ENCODE measurements around the gene SMIM35. TPM values are rescaled to one million over a fixed set of nuclear protein-coding genes. Genes with fewer than 3 reads are reported as not detected.

The SMIM35 gene
- total RNA-seq, 1 donor: not detected

GRCh38 chr11:118112711-118113430, 26.1 kb upstream of the SMIM35 start:
- Histone ChIP-seq H3K9me3 (ENCODE audit: low read depth, low read length) (no peaks in the 10 kb centered on the region), H4K20me1 (ENCODE audit: insufficient read depth, low read length) (no peaks in the 10 kb centered on the region), H3K36me3 (ENCODE audit: insufficient read depth, low read length) (no peaks in the 10 kb centered on the region), H3K79me2 (ENCODE audit: insufficient read depth, low read length) (no peaks in the 10 kb centered on the region), H3K27ac (ENCODE audit: low read depth, low read length) (no peak overlapping the region), H3K4me2 (ENCODE audit: insufficient read depth, low read length) (no peak overlapping the region), H3K27me3 (ENCODE audit: insufficient read depth, low read length) (peaks cover 2% of the 10 kb centered on the region), H3K4me3 (ENCODE audit: insufficient read depth, low read length) (no peak overlapping the region), H2AFZ (ENCODE audit: low read length) (no peak overlapping the region), H3K4me1 (ENCODE audit: insufficient read depth, low read length) (no peaks in the 10 kb centered on the region)
- TF ChIP-seq CTCF (IDR thresholded peaks at IDR 0.05; ENCODE audit: extremely low read depth, low read depth, low read length): no peak
- no peak for DNase-seq (ENCODE audit: insufficient read length, low spot score, missing footprints)

- H3K79me2 ChIP-seq (ENCODE audit: insufficient read depth, low read length): no peaks in the 10 kb centered on the region
- no peaks in the 10 kb centered on the region for H3K9me3 ChIP-seq (ENCODE audit: low read depth, low read length)
- no peak for DNase-seq (ENCODE audit: insufficient read length, low spot score, missing footprints)
- no peaks in the 10 kb centered on the region for H3K36me3 ChIP-seq (ENCODE audit: insufficient read depth, low read length)
- no peak overlapping the region for H3K4me3 ChIP-seq (ENCODE audit: insufficient read depth, low read length)
- no peaks in the 10 kb centered on the region for H4K20me1 ChIP-seq (ENCODE audit: insufficient read depth, low read length)
- H3K4me1 ChIP-seq (ENCODE audit: insufficient read depth, low read length): no peaks in the 10 kb centered on the region
- peaks cover 2% of the 10 kb centered on the region for H3K27me3 ChIP-seq (ENCODE audit: insufficient read depth, low read length)
- TF ChIP-seq CTCF (IDR thresholded peaks at IDR 0.05; ENCODE audit: extremely low read depth, low read depth, low read length): no peak
- H3K4me2 ChIP-seq (ENCODE audit: insufficient read depth, low read length): no peak overlapping the region
- no peak overlapping the region for H2AFZ ChIP-seq (ENCODE audit: low read length)
- H3K27ac ChIP-seq (ENCODE audit: low read depth, low read length): no peak overlapping the region
Measured at GRCh38 chr11:118111744-118112035, 24.9 kb upstream of the SMIM35 start.

- DNase-seq (ENCODE audit: insufficient read length, low spot score, missing footprints): no peak
- no peak for TF ChIP-seq CTCF (IDR thresholded peaks at IDR 0.05; ENCODE audit: extremely low read depth, low read depth, low read length)
- Histone ChIP-seq H3K27me3 (ENCODE audit: insufficient read depth, low read length) (peaks cover 2% of the 10 kb centered on the region), H3K9me3 (ENCODE audit: low read depth, low read length) (no peaks in the 10 kb centered on the region), H2AFZ (ENCODE audit: low read length) (no peak overlapping the region), H3K4me1 (ENCODE audit: insufficient read depth, low read length) (no peaks in the 10 kb centered on the region), H3K36me3 (ENCODE audit: insufficient read depth, low read length) (no peaks in the 10 kb centered on the region), H3K79me2 (ENCODE audit: insufficient read depth, low read length) (no peaks in the 10 kb centered on the region), H3K4me2 (ENCODE audit: insufficient read depth, low read length) (no peak overlapping the region), H3K4me3 (ENCODE audit: insufficient read depth, low read length) (no peak overlapping the region), H3K27ac (ENCODE audit: low read depth, low read length) (no peak overlapping the region), H4K20me1 (ENCODE audit: insufficient read depth, low read length) (no peaks in the 10 kb centered on the region)
Measured at GRCh38 chr11:118111019-118111743, 24.4 kb upstream of the SMIM35 start.

GRCh38 chr11:118109231-118109630, 22.5 kb upstream of the SMIM35 start:
- H4K20me1 ChIP-seq (ENCODE audit: insufficient read depth, low read length): no peaks in the 10 kb centered on the region
- TF ChIP-seq CTCF (IDR thresholded peaks at IDR 0.05; ENCODE audit: extremely low read depth, low read depth, low read length): no peak
- no peak overlapping the region for H2AFZ ChIP-seq (ENCODE audit: low read length)
- peaks cover 2% of the 10 kb centered on the region for H3K27me3 ChIP-seq (ENCODE audit: insufficient read depth, low read length)
- H3K4me3 ChIP-seq (ENCODE audit: insufficient read depth, low read length): no peak overlapping the region
- no peaks in the 10 kb centered on the region for H3K9me3 ChIP-seq (ENCODE audit: low read depth, low read length)
- no peaks in the 10 kb centered on the region for H3K79me2 ChIP-seq (ENCODE audit: insufficient read depth, low read length)
- H3K4me1 ChIP-seq (ENCODE audit: insufficient read depth, low read length): no peaks in the 10 kb centered on the region
- no peak overlapping the region for H3K27ac ChIP-seq (ENCODE audit: low read depth, low read length)
- no peak for DNase-seq (ENCODE audit: insufficient read length, low spot score, missing footprints)
- H3K36me3 ChIP-seq (ENCODE audit: insufficient read depth, low read length): no peaks in the 10 kb centered on the region
- H3K4me2 ChIP-seq (ENCODE audit: insufficient read depth, low read length): no peak overlapping the region
